ENCODE data around the gene KLK10. TPM values are rescaled to one million over a fixed set of nuclear protein-coding genes. Genes with fewer than 3 reads are reported as not detected.

Gene KLK10
- total and polyA plus RNA-seq, 8 donors, result 0.35 to 3.4 (median 0.91) TPM

DNA sequence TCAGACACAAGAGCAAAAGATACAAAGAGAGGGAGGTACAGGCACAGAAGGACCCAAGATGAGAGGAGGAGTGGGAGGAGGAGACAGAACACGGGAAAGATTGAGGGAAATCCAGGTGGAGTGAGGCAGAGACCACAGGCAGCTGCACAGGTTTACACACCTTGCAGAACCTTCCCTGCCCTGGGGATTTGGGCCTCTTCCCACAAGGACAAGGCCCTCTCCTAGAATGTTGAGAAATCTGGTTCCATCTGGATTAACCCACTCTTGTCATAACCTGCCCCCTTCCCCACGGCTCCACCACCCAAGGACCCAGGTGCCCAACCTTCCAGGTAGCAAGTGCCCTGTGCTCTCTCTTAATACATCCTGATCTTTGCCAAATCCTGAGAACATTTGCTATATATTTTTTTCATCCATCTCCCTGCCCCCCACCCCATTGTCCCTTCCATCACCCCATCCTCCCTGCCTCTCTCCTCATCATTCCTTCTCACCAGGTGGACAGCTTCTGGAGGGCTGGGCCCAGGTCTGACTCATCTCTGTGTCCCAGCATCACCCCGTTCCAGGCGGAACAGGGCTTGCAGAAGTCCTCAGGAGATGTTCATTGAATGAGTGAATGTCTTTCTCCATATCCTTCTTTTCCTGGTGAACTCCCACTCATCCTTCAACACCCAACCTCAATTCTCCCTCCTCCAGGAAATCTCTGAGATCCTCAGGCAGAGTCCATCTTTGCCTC is 9.3 kb downstream of the KLK10 start:
- TF ChIP-seq, protein P1, sequence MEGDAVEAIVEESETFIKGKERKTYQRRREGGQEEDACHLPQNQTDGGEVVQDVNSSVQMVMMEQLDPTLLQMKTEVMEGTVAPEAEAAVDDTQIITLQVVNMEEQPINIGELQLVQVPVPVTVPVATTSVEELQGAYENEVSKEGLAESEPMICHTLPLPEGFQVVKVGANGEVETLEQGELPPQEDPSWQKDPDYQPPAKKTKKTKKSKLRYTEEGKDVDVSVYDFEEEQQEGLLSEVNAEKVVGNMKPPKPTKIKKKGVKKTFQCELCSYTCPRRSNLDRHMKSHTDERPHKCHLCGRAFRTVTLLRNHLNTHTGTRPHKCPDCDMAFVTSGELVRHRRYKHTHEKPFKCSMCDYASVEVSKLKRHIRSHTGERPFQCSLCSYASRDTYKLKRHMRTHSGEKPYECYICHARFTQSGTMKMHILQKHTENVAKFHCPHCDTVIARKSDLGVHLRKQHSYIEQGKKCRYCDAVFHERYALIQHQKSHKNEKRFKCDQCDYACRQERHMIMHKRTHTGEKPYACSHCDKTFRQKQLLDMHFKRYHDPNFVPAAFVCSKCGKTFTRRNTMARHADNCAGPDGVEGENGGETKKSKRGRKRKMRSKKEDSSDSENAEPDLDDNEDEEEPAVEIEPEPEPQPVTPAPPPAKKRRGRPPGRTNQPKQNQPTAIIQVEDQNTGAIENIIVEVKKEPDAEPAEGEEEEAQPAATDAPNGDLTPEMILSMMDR (IDR thresholded peaks at IDR 0.05), result no peak
- intact Hi-C loops (cut with DNase I), result no loop called here

DNA sequence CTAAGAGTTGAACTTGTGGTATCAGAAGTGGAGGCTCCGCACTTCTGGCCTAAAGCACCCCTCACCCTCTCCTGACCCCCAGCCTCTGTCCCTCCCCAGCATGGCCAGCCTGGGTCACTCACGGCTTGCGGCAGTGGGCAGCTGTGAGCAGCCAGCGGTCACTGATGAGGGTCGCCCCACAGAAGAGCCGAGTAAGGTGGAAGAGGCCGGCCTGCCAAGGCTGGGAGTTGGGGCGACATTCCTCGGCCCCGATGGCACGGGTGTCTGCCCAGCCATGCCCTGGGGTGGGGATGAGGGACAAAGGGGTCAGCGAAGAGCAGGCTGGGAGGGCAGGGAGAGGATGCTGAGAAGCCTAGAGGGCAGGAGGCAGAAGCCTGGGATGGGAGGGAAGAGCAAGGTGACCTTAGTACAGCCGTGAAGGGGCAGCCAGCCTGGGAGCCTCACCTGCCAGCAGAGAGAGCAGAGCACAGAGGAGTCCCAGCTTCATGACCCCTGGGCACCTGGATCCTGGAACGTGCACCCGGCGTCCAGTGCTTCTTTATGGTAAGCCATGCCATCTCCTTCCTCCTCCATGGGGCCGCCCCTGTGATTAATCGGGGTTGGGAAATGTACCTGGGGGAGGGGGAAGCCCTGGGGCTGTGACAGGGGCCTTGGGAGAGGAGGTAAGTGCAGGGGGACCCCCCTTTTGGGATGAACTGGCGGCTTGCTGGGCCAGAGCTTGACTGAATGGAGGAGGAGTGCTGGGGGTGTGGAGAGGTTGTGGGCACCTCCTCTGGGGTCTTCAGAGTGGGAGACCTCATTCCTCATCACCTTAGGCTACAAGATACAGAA is 10.2 kb downstream of the KLK10 start:
- Histone ChIP-seq H3K36me3 (no peaks in the 10 kb centered on the region), H3K27me3 (peaks cover 0 to 86% of the 10 kb centered on the region in 2 donors)

More for the DNA sequence above, 9.3 kb downstream of the KLK10 start:
- no peak overlapping the region for H3K27ac ChIP-seq
- H3K4me3 ChIP-seq, result no peak overlapping the region
- DNase-seq (no peak), ATAC-seq (no peak)
- H3K4me1 ChIP-seq, result no peaks in the 10 kb centered on the region
- no peaks in the 10 kb centered on the region for H3K9me3 ChIP-seq
- H3K27me3 ChIP-seq, result peaks cover 0 to 96% of the 10 kb centered on the region in 2 donors
- H3K36me3 ChIP-seq, result no peaks in the 10 kb centered on the region

DNA sequence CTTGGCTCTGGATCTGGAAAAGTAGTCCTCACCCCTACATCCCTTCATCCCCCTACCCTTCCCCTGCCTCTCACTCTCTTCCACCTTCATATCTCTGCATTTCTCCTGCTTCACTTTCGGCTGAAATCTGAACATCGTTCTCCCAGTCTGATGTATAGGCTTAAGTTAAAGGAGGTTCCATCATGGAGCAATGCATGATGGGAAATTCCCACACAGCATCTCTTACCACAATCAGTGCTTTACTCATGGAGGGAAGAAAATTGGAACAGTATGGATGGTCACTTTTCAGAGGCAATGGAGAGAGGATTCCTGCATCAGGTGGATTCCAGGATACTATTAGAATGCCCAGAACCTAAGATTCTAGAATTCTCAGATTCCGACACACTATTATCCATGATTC is 12.0 kb downstream of the KLK10 start:
- TF ChIP-seq, protein P1 (IDR thresholded peaks at IDR 0.05), result no peak
- H3K27me3 ChIP-seq, result peaks cover 0 to 86% of the 10 kb centered on the region in 2 donors
- no peaks in the 10 kb centered on the region for H3K4me1 ChIP-seq
- H3K36me3 ChIP-seq, result no peaks in the 10 kb centered on the region
- H3K9me3 ChIP-seq, result peaks cover 0 to 1% of the 10 kb centered on the region in 2 donors
- intact Hi-C loops (cut with DNase I), result no loop called here
- no peak for DNase-seq
- no peak overlapping the region for H3K27ac ChIP-seq
- ATAC-seq, result no peak
- no peak overlapping the region for H3K4me3 ChIP-seq

More for the DNA sequence above, 10.2 kb downstream of the KLK10 start:
- no peak overlapping the region for H3K27ac ChIP-seq
- H3K9me3 ChIP-seq, result no peaks in the 10 kb centered on the region
- no peak overlapping the region for H3K4me3 ChIP-seq
- no peak for ATAC-seq
- intact Hi-C loops (cut with DNase I), result no loop called here
- DNase-seq, result no peak
- no peaks in the 10 kb centered on the region for H3K4me1 ChIP-seq
- TF ChIP-seq, protein P1 (IDR thresholded peaks at IDR 0.05), result no peak

DNA sequence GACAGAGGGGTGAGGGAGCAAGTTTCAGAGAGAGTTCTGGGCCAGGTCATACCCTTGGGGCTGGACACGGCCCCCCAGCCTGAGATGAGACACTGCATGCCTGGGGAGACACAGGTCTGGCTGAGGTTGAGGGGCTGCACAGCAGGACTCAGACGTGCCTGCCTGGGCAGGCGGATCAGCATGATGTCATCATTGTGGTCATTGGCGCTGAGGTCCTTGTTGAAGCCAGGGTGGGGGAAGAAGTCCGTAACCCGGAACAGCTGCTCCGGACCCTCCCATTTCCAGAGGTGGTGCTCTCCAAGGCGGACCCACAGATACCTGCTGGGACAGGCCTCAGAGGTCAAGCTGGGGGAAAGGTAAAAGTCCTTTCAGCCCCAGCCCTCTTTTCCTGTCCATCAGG is 13.1 kb downstream of the KLK10 start:
- Histone ChIP-seq H3K27me3 (peaks cover 0 to 87% of the 10 kb centered on the region in 2 donors), H3K9me3 (peaks cover 0 to 2% of the 10 kb centered on the region in 2 donors), H3K4me1 (no peaks in the 10 kb centered on the region), H3K4me3 (no peak overlapping the region), H3K36me3 (no peaks in the 10 kb centered on the region), H3K27ac (no peak overlapping the region)
- DNase-seq, result no peak
- intact Hi-C loops (cut with DNase I), result no loop called here
- no peak for ATAC-seq
- TF ChIP-seq, protein P1 (IDR thresholded peaks at IDR 0.05), result no peak

DNA sequence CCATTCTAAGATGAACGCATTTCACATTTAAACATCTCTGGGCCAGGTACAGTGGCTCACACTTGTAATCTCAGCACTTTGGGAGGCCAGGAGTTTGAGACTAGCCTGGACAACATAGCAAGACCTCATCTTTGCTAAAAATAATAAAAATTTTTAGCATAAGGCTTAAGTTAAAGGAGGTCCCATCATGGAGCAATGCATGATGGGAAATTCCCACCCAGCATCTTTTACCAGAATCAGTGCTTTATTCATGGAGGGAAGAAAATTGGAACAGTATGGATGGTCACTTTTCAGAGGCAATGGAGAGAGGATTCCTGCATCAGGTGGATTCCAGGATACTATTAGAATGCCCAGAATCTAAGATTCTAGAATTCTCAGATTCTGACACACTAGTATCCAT is 14.3 kb downstream of the KLK10 start:
- Histone ChIP-seq H3K4me3 (no peak overlapping the region), H3K27me3 (peaks cover 0 to 87% of the 10 kb centered on the region in 2 donors), H3K36me3 (no peaks in the 10 kb centered on the region), H3K9me3 (peaks cover 0 to 2% of the 10 kb centered on the region in 2 donors), H3K4me1 (no peaks in the 10 kb centered on the region), H3K27ac (no peak overlapping the region)
- TF ChIP-seq, protein P1 (IDR thresholded peaks at IDR 0.05), result no peak
- no peak for ATAC-seq
- intact Hi-C loops (cut with DNase I), result no loop called here
- no peak for DNase-seq
